GM12878 (cell line): ENCODE data around the gene DPH1. TPM values are rescaled to one million over a fixed set of nuclear protein-coding genes. Genes with fewer than 3 reads are reported as not detected.

ENCODE experiments used
- ATAC-seq: fragments of 200-7000 bp; cut with Tn5 transposase; 3 replicates; pipeline ENCODE4 v1.9.1; 2020; ENCODE audit warnings: mild to moderate bottlenecking, moderate library complexity
- BruUV-seq: library from RNA; stranded (reverse); fragments of 400-500 nt; replicated peaks from 2 replicates; lab custom pipeline; 2021; lab: Mats Ljungman, UMichigan
- CTCF ChIA-PET: fragments of 300-600 bp; sonication (Branson Sonifier 250); formaldehyde crosslinking; extraction: SDS; loops from one replicate; lab custom pipeline; 2021; ENCODE audit warnings: inconsistent platforms; lab: Yijun Ruan, JAX
- POLR2A ChIA-PET: fragments of 350-600 bp; formaldehyde crosslinking; extraction: SDS; loops from one replicate; lab custom pipeline; 2021; ENCODE audit warnings: inconsistent platforms; lab: Charles Lee
- RAD21 ChIA-PET: fragments of 300-600 bp; sonication (Branson Sonifier 250); formaldehyde crosslinking; loops from one replicate; lab custom pipeline; 2023; ENCODE audit warnings: antibody characterized with exemption; ENCODE audit not compliant: unreplicated experiment; lab: Charles Lee
- SMC1A ChIA-PET: fragments of 300-600 bp; sonication (Branson Sonifier 250); formaldehyde crosslinking; loops from one replicate; lab custom pipeline; 2023; ENCODE audit not compliant: unreplicated experiment, uncharacterized antibody; lab: Charles Lee
- DNase-seq: peaks from one replicate; pipeline ENCODE4 v3.0.0-alpha.2; 2011; ENCODE audit warnings: low read depth, low spot score
- FAIRE-seq: peaks from 3 replicates; lab custom pipeline; 2011; peaks lifted over from hg19 to GRCh38; lab: Jason Lieb, UNC
- H2AFZ ChIP-seq: 2 replicates; pipeline ENCODE4 v1.6.0; 2011; ENCODE audit warnings: low read depth, low read length, control low read depth; ENCODE audit not compliant: control insufficient read depth
- H3K27ac ChIP-seq: 2 replicates; pipeline ENCODE4 v1.5.1; 2011; ENCODE audit warnings: control low read depth; ENCODE audit not compliant: control insufficient read depth, insufficient read depth
- H3K27me3 ChIP-seq, 2 experiments: replicated peaks in 1 of 2; 2 replicates each; pipeline versions ENCODE4 v1.6.0 to v1.6.1; 2011; ENCODE audit warnings: low read length in 1 of 2; ENCODE audit not compliant: control insufficient read depth in 2 of 2, insufficient read depth in 2 of 2
- H3K36me3 ChIP-seq, 2 experiments: 2 replicates each; pipeline ENCODE4 v1.5.1; 2011; ENCODE audit warnings: low read length in 1 of 2; ENCODE audit not compliant: control insufficient read depth in 2 of 2, insufficient read depth in 2 of 2
- H3K4me1 ChIP-seq: 2 replicates; pipeline ENCODE4 v1.6.1; 2011; ENCODE audit warnings: mild to moderate bottlenecking, low read length, moderate library complexity, mixed read lengths; ENCODE audit not compliant: control insufficient read depth, insufficient read depth
- H3K4me2 ChIP-seq: 2 replicates; pipeline ENCODE4 v1.6.0; 2011; ENCODE audit warnings: control low read depth; ENCODE audit not compliant: control insufficient read depth, insufficient read depth
- H3K4me3 ChIP-seq: fragments of 200-600 bp; sonication (generic); 2 replicates; pipeline ENCODE4 v1.5.1; 2016
- H3K79me2 ChIP-seq: 2 replicates; pipeline ENCODE4 v1.6.0; 2011; ENCODE audit warnings: low read length; ENCODE audit not compliant: control insufficient read depth, insufficient read depth
- H3K9ac ChIP-seq: 2 replicates; pipeline ENCODE4 v1.8.0; 2011; ENCODE audit warnings: low read length, control low read depth, mixed read lengths; ENCODE audit not compliant: control insufficient read depth, insufficient read depth
- H3K9me3 ChIP-seq: replicated peaks from 3 replicates; pipeline ENCODE4 v1.5.1; 2011; ENCODE audit warnings: mild to moderate bottlenecking, low read length; ENCODE audit not compliant: control insufficient read depth, insufficient read depth
- H4K20me1 ChIP-seq: 2 replicates; pipeline ENCODE4 v1.6.0; 2011; ENCODE audit not compliant: control insufficient read depth, insufficient read depth
- ATF2 ChIP-seq: IDR thresholded peaks from 2 replicates; pipeline ENCODE4 v1.6.1; 2012; ENCODE audit warnings: low read length, inconsistent platforms
- CBFB ChIP-seq: IDR thresholded peaks from 2 replicates; pipeline ENCODE4 v1.6.1; 2016; ENCODE audit warnings: antibody characterized with exemption, low read depth
- GATAD2B ChIP-seq: fragments of 450-650 bp; conservative IDR thresholded peaks from 2 replicates; pipeline ENCODE4 v1.6.1; 2017; ENCODE audit warnings: low read depth, mild to moderate bottlenecking, moderate library complexity
- IKZF1 ChIP-seq: fragments of 450-650 bp; conservative IDR thresholded peaks from 2 replicates; pipeline ENCODE4 v1.6.1; 2017; ENCODE audit warnings: antibody characterized with exemption, mild to moderate bottlenecking
- IRF5 ChIP-seq: fragments of 450-650 bp; IDR thresholded peaks from 2 replicates; pipeline ENCODE4 v1.6.1; 2017; ENCODE audit warnings: borderline replicate concordance
- NFYB ChIP-seq: IDR thresholded peaks from 2 replicates; pipeline ENCODE4 v1.6.1; 2011; ENCODE audit warnings: low read depth, mild to moderate bottlenecking, low read length, improper control_type of control experiment, moderate library complexity; ENCODE audit not compliant: insufficient read depth
- POLR2A ChIP-seq: IDR thresholded peaks from 2 replicates; pipeline ENCODE4 v1.6.1; 2011; ENCODE audit warnings: low read depth, mild to moderate bottlenecking, low read length
- POLR2AphosphoS2 ChIP-seq: IDR thresholded peaks from 2 replicates; pipeline ENCODE4 v1.6.1; 2011; ENCODE audit warnings: low read depth, mild to moderate bottlenecking, low read length, improper control_type of control experiment, moderate library complexity
- POLR2AphosphoS5 ChIP-seq: IDR thresholded peaks from 2 replicates; pipeline ENCODE4 v1.6.1; 2011; ENCODE audit warnings: mild to moderate bottlenecking, low read length, inconsistent platforms
- SMAD5 ChIP-seq: IDR thresholded peaks from 2 replicates; pipeline ENCODE4 v1.6.1; 2016; ENCODE audit warnings: antibody characterized with exemption, low read depth
- WGBS: methylation state at CpG from one replicate; pipeline ENCODE4 v1.1.6; 2016; ENCODE audit warnings: low lambda C conversion rate; ENCODE audit not compliant: insufficient replicate concordance, insufficient coverage; ENCODE audit errors: missing lambda C conversion rate; 5-methylcytosine and 5-hydroxymethylcytosine counted together
- in situ Hi-C: fragments of 300-500 bp; cut with MboI; formaldehyde crosslinking; loops from 9 replicates; pipeline ENCODE4 v1.14.3; 2018; ENCODE audit warnings: mixed read lengths
- intact Hi-C: fragments of 100-400 bp; cut with micrococcal nuclease; formaldehyde crosslinking; loops from one replicate; pipeline ENCODE4 v1.14.2; 2022; ENCODE audit not compliant: unreplicated experiment
- polyA plus RNA-seq, 11 experiments: library from polyadenylated mRNA; depleted of rRNA in 4 of 11; unstranded in 6 of 11; stranded (reverse) in 5 of 11; fragments of >200 nt; fragmentation: Nextera tagmentation in 4 of 11; fragmentation: Illumina TruSeq in 1 of 11; extraction: Ambion mirVana in 4 of 11; extraction: Trizol in 1 of 11; gene quantifications; 1 replicate in 1 of 11; 2 replicates in 10 of 11; pipeline versions ENCODE4 v1.2.1 to v1.2.3, GENCODE V29; 2011 to 2016; ENCODE audit warnings: inconsistent platforms in 2 of 11, missing spikeins in 2 of 11, low read depth in 1 of 11
- total RNA-seq, 4 experiments: library from RNA; depleted of rRNA in 3 of 4; stranded (reverse); fragments of >200 nt in 3 of 4; fragmentation: Illumina TruSeq in 1 of 4; extraction: Trizol in 1 of 4; gene quantifications; 2 replicates each; pipeline versions ENCODE4 v1.2.1 to v1.2.3, GENCODE V29; 2013 to 2021

DPH1 gene
- total and polyA plus RNA-seq, 10 of the 15 experiments (the other 5 are each of a cell fraction or from before 2014, with no cell fraction given), result 0.29 to 33.6 (median 20.2) TPM

- Histone ChIP-seq H3K36me3 (peaks cover 24 to 29% of the 10 kb centered on the region in 2 experiments), H3K4me2 (no peak overlapping the region), H3K9ac (no peak overlapping the region), H3K27me3 (no peaks in the 10 kb centered on the region), H4K20me1 (no peaks in the 10 kb centered on the region), H3K79me2 (peaks cover 38% of the 10 kb centered on the region)
- SMC1A ChIA-PET, result no interaction called here
- no TSS peak for BruUV-seq
- no peak for ATAC-seq
- TF ChIP-seq IRF5, result no peak
- TF ChIP-seq POLR2A, result peak; percentile 77; the same call in 1 of the 2 replicates
- TF ChIP-seq CBFB, result peak; percentile 17; the same call in 1 of the 2 replicates
- TF ChIP-seq NFYB, result no peak
- TF ChIP-seq IKZF1, result 0 out of 2 replicates have a peak, but pooled peaks have one; percentile 6
- TF ChIP-seq GATAD2B, result no peak
- TF ChIP-seq POLR2AphosphoS5, result peak; percentile 2; the same call in 1 of the 2 replicates
- peak; percentile 43; the same call in 1 of the 2 replicates for TF ChIP-seq SMAD5
- TF ChIP-seq ATF2, result no peak
- TF ChIP-seq POLR2AphosphoS2, result 0 out of 2 replicates have a peak, but pooled peaks have one; percentile 11
- TF ChIP-seq, all 136 proteins: peak for 6
- CTCF ChIA-PET, result no interaction called here
- FAIRE-seq, result no peak
- POLR2A ChIA-PET, result no interaction called here
- H3K9me3 ChIP-seq, result no peaks in the 10 kb centered on the region; the same call in 2 of the 3 replicates
- intact Hi-C loops (no loop called here), in situ Hi-C loops (loop anchor here (10.0 kb wide), 1 partner anchor 183 kb away; no protein-coding TSS in a partner anchor)
- H3K4me3 ChIP-seq, result no peak overlapping the region
- H2AFZ ChIP-seq, result no peak overlapping the region
- no peak for DNase-seq
- peaks cover 45% of the 10 kb centered on the region for H3K4me1 ChIP-seq
- 94% methylated on average over 16 of the region's 17 CpGs for WGBS
- RAD21 ChIA-PET, result no interaction called here
- H3K27ac ChIP-seq, result no peak overlapping the region; the same call in 1 of the 2 replicates
Observed at GRCh38 chr17:2061441-2061958, 31.5 kb downstream of the DPH1 start.
